Stimulated activated CD8-positive, alpha-beta memory T cell treated with anti-CD3 and anti-CD28 coated beads, Interleukin-12 subunit alpha, Interleukin-12 subunit beta, amount 100 ng/mL, for 1 hour (primary cell): ENCODE measurements around the gene ZNF710.
"Not testable (repeated sequence)": the region's sequence is repeated elsewhere in the genome, so short reads cannot be mapped to it uniquely, and the experiment has no call there.

ENCODE experiments used
- DNase-seq: peaks from one replicate; pipeline ENCODE4 v3.0.0-alpha.2; 2020; ENCODE audit warnings: low read depth

Gene ZNF710

DNA sequence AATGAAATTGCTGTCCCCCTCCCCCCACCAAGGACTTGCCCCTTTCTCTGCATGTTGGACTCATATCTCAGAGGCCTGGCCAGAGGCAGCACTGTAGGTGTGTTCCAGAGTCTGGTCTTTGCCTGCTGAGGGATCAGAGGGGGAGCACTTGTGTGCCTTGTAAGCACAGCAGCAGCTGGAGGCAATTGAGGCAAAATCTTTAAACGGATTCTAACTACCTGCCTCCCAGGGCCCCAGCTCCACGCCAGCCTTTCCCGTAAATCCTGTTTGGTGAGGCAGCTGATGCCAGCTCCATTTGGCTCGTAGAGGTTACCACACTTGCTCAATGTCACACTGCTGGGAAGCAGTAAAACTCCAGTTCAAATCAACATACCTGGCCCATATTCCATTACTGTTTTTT, 103.4 kb downstream of the ZNF710 start:
- no peak for DNase-seq

DNA sequence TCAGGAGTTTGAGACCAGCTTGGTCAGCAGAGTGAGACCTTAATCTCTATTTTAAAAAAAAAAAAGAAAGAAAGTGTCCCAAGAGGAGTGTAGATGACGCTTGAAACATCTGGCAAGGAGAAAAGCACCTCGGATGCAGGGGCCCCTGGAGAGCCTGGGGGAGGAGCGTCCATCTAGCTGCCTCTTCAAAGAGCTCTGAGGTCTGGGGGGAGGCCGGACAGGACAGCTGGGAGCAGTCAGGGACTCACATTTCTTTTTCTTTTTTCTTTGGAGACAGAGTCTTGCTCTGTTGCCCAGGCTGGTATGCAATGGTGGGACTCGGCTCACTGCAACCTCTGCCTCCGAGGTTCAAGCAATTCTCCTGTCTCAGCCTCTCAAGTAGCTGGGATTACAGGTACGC, 104.4 kb downstream of the ZNF710 start:
- DNase-seq: no peak

DNA sequence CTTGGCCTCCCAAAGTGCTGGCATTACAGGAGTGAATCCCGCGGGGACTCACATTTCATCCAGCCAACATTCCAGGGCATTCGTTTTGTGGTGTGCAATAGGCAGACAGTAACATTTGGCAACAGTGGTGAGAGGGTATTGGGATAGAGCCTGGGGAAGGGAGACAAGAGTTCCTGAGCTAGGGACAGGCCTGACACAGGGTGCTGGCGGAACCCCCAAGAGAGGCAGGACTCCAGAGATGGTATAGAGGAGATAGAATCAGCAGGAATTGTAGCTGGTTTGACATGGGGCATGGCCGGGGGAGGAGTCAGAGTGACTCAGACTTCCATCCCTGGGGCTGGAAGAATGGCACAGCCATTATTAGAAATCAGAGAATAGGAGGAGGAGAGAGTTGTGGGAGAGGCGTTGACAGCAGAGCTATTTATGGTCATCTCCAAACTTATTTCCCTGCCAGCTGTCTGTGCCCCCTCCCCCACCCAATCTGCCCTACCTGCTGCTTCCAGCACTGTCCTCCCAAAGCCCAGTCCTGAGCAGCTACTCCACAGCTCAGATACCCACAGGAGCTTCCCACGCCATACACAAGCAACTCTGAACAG, 105.5 kb downstream of the ZNF710 start:
- no peak for DNase-seq

DNA sequence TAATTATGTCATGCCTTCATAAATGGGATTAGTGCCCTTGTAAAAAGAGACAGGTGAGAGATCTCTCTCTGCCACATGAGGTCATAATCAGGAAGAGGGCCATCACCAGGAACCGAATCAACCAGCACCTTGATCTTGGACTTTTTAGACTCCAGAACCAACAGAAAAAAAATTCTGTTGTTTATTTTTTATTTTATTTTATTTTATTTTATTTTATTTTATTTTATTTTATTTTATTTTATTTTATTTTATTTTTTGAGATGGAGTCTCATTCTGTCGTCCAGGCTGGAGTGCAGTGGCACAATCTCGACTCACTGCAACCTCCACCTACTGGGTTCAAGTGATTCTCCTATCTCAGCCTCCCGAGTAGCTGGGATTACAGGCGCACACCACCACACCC, 106.9 kb downstream of the ZNF710 start:
- DNase-seq: not testable (repeated sequence)

DNA sequence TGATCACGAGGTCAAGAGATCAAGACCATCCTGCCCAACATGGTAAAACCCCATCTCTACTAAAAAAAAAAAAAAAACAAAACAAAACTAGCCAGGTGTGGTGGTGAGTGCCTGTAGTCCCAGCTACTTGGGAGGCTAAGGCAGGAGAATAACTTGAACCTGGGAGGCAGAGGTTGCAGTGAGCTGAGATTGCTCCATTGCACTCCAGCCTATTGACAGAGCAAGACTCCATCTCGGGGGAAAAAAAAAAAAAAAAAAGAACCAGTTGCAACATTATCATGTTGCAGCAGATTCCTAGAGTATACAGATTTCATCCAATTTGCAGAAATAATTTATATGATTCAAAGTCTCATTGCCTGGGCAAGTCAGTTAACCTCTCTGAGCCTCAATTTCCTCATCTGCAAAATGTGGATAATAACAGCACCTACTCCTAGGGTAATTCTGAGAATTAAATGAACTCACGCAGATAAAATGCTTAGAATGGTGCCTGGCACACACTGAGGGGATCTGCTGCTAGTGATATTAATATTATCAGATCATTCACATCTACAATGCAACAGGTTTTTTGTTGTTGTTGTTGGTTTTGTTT, 108.1 kb downstream of the ZNF710 start:
- not testable (repeated sequence) for DNase-seq

DNA sequence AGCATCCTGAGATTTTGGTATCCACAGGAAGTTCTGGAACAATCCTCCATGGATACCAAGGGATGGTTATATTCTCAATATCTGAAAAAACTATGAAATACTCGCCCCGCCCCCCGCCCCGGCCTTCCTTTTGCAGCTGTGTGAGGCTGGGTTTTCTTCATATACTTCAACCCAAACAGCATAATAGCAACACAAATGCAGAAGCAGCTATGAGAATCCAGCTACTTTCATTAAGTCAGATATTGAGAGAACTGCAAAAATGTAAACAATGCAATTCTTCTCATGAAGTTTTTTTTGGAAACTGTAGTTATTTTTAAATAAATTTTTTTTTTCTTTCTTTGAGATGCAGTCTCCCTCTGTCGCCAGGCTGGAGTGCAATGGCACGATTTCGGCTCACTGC, 112.0 kb downstream of the ZNF710 start:
- DNase-seq: no peak

DNA sequence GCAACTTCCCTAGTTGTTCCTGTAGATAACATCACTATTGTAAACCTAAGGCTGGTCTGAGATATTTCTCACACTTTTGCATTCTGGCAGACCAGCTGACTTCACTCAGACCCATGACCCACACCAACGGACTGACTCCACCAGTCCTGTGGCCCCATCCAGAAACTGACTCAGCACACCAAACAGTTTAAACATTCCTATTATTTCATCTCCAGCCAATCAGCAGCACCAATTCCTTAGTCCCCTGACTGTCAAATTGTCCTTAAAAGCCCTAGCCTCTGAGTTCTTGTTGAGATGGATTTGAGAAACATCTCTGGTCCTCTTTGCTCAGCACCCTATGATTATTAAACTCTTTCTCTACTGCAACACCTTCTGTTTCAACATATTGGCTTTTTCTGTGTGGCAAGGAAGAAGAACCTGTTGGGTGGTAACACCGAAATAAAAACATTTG, 113.4 kb downstream of the ZNF710 start:
- no peak for DNase-seq

DNA sequence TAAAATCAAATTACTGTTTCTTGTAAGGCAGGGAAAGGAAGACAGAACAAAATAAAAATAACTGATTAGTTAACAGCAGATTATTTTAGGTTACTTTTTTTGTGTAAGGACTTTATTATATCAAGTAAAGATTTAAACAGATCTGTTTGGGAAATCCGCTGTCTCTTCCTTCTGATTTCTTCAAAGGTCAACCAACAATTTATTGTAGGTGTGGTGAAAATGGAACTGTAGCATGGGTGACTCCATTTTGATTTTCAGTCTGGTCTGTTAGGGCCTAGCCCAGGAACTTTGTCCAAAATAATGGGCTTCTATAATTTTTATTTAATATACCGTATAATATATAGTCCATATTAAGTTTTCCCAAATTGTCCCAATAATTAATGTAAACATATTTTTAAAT, 114.7 kb downstream of the ZNF710 start:
- no peak for DNase-seq

DNA sequence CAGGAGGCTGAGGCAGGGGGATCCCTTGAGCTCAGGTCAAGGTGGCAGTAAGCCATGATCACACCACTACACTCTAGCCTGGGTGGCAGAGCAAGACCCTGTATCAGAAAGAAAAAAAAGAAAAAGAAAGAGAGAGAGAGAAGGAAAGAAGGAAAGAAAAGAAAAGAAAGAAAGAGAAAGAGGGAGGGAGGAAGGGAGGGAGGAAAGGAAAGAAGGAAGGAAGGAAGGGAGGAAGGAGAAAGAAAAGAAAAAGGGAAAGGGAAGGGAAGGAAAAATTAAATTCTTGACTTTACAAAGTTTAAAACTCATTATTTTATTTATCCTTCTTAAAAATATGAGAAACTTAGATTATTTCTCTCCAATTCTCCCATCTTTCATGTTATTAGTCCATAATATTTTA, 118.2 kb downstream of the ZNF710 start:
- DNase-seq: no peak

DNA sequence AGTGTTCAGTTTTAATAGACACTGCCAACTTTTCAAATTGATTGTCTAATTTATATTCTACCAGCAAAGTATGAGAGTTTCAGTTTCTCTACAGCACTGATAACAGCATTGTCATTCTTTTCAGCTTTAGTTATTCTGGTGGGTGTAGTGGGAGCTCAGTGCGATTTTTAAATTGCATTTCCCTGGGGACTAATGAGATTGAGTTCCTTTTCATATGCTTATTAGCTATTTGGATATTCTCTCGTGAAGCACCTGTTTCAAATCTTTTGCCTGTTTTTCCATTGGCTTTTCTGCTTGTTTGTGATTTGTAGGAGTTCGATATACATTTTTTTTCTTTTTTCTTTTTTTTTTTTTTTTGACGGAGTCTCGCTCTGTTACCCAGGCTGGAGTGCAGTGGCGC, 120.0 kb downstream of the ZNF710 start:
- no peak for DNase-seq

DNA sequence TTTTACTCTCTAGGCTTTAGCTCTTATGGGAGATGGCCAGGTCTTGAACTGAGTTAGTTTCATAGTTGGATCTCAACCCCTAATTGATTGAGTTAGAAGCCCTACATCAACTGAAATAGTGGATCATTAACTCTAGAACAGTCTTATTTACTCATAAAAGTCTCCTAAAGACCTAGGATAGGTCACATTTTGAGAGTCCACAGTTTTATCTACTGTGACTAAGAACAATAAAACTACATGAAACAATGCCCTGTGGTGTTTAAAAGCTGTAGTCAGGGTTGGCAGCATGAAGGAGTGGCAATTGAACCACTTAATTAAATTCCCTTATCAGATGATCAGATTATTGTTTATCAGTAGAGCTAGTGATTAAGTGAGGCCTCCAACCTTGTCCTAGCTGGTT, 123.4 kb downstream of the ZNF710 start:
- no peak for DNase-seq

DNA sequence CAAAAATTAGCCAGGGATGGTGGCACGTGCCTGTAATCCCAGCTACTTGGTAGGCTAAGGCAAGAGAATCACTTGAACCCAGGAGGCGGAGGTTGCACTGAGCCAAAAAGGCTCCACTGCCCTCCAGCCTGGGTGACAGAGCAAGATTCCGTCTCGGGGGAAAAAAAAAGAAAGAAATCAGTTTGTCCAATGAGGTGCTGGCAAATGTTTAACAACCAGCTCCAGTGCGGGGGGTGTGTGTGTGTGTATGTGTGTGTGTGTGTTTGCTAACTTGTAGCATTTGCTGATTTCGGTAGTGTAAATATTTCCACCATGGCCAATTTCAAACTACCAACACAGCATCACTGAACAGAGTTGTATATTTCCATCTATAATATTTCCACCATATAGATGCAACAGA, 124.9 kb downstream of the ZNF710 start:
- no peak for DNase-seq

DNA sequence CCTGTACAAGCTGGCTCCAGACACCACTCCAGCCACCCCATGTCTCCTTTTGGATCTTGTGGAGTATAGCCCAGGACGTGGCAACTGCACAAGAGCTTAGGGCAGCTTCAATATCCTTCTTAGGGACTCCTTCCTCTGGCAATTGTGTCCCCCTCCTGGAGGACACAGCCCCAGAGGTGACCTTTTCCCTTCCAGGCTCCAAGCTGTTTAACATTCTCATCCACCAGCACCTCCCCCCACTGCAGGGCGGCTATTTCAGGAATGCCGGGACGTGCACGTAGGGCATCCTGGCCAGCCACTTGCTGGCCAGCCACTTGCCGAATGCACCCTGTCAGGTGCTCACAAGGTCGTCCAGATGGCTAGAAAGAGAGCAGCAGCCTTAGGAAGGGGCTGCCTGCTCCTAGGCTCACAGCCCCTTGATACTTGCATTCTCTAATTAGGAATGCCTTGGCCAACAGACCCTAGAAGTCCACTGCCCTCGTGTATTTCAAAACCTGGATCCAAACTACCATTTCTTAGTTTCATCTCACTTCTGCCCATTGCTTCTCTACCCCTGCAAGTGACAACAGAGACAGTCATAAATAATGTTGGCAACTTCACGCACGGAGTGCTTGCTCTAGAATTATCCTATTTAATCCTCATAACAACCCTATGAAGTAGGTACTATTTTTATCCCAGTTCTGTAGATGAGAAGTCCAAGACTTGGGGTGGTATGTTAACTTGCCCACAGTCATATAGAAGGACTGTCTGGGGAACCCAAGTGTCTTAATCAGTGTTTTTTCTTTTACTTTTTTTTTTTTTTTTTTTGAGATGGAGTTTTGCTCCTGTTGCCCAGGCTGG, 125.7 kb downstream of the ZNF710 start:
- no peak for DNase-seq

DNA sequence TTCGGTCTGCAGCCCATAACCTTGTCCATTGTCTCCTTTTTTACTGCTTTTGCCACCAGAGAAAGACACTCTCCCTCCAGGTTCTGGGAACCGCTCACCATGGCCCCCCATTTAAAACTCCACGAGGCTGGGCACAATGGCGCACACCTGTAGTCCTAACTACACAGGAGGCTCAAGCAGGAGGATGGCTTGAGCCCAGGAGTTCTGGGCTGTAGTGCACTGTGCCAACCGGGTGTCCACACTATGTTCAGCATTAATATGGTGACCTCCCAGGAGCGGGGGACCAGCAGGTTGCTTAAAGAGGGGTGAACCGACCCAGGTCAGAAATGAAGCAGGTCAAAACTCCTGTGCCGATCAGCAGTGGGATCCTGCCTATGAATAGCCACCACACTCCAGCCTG, 129.2 kb downstream of the ZNF710 start:
- no peak for DNase-seq
